A549 (cell line): ENCODE results near the gene BUB1B. TPM values are rescaled to one million over a fixed set of nuclear protein-coding genes. Genes with fewer than 3 reads are reported as not detected.

Source experiments
- ATAC-seq, 2 experiments: fragments of 200-7000 bp in 1 of 2; fragments of >200 bp in 1 of 2; cut with Nextera tagmentation in 1 of 2; cut with Tn5 transposase in 1 of 2; 3 replicates each; pipeline versions ENCODE4 v1.8.0 to v1.9.1; 2018 to 2020; ENCODE audit warnings: mild to moderate bottlenecking in 1 of 2, moderate library complexity in 1 of 2
- CTCF ChIA-PET: fragments of 300-600 bp; sonication (Branson Sonifier 250); formaldehyde crosslinking; extraction: SDS; loops from one replicate; lab custom pipeline; 2021; ENCODE audit warnings: antibody characterized with exemption, inconsistent platforms; lab: Yijun Ruan, JAX
- POLR2A ChIA-PET: fragments of 350-600 bp; formaldehyde crosslinking; extraction: SDS; loops from one replicate; lab custom pipeline; 2021; ENCODE audit warnings: antibody characterized with exemption, inconsistent platforms; lab: Yijun Ruan, JAX
- DNase-seq, 2 experiments: peaks; one replicate each; pipeline versions ENCODE4 v3.0.0 to v3.0.0-alpha.2; 2011 to 2016; ENCODE audit warnings: low read depth in 1 of 2, low spot score in 1 of 2
- FAIRE-seq: peaks from 2 replicates; lab custom pipeline; 2011; peaks lifted over from hg19 to GRCh38; lab: Jason Lieb, UNC
- H3K27ac ChIP-seq, 2 experiments: fragments of >200 bp; sonication (Bioruptor Twin); formaldehyde crosslinking; 3 replicates each; pipeline ENCODE4 v1.5.1; 2016 to 2017
- H3K4me1 ChIP-seq: fragments of >200 bp; sonication (Bioruptor Twin); formaldehyde crosslinking; 3 replicates; pipeline ENCODE4 v1.6.1; 2016
- H3K4me2 ChIP-seq: fragments of >200 bp; sonication (Bioruptor Twin); formaldehyde crosslinking; 3 replicates; pipeline ENCODE4 v1.6.1; 2016
- H3K4me3 ChIP-seq: fragments of >200 bp; sonication (Bioruptor Twin); formaldehyde crosslinking; 3 replicates; pipeline ENCODE4 v1.5.1; 2016
- H3K9me3 ChIP-seq: fragments of >200 bp; sonication (Bioruptor Twin); formaldehyde crosslinking; 3 replicates; pipeline ENCODE4 v1.6.1; 2016
- BCL3 ChIP-seq: fragments of >200 bp; sonication (Bioruptor Twin); formaldehyde crosslinking; IDR thresholded peaks from 3 replicates; pipeline ENCODE4 v1.6.1; 2016
- BHLHE40 ChIP-seq: IDR thresholded peaks from 2 replicates; pipeline ENCODE4 v1.6.1; 2012; ENCODE audit warnings: low read depth, low read length, inconsistent platforms
- CBX8 ChIP-seq: fragments of 200-600 bp; sonication (generic); IDR thresholded peaks from 2 replicates; pipeline ENCODE4 v1.6.1; 2016
- CHD4 ChIP-seq: fragments of 200-600 bp; sonication (generic); IDR thresholded peaks from 2 replicates; pipeline ENCODE4 v1.6.1; 2016; ENCODE audit warnings: antibody characterized with exemption, mild to moderate bottlenecking, borderline replicate concordance
- EHMT2 ChIP-seq: fragments of 200-600 bp; sonication (generic); IDR thresholded peaks from 2 replicates; pipeline ENCODE4 v1.6.1; 2016; ENCODE audit warnings: antibody characterized with exemption, low read depth, mild to moderate bottlenecking, moderate library complexity
- ELK1 ChIP-seq: fragments of 150-350 bp; IDR thresholded peaks from 2 replicates; pipeline ENCODE4 v1.6.1; 2014; ENCODE audit warnings: low read depth, mild to moderate bottlenecking, low read length
- EP300 ChIP-seq, 2 experiments: fragments of >200 bp; sonication (Bioruptor Twin); formaldehyde crosslinking; IDR thresholded peaks; 2 replicates in 1 of 2; 3 replicates in 1 of 2; pipeline ENCODE4 v1.6.1; 2016 to 2017
- HEYL ChIP-seq: fragments of 250-450 bp; sonication (Bioruptor Pico); IDR thresholded peaks from 2 replicates; pipeline ENCODE4 v1.8.0; 2021; ENCODE audit warnings: mild to moderate bottlenecking, moderate library complexity
- HMGXB4 ChIP-seq: fragments of 250-450 bp; sonication (Bioruptor Pico); IDR thresholded peaks from 2 replicates; pipeline ENCODE4 v1.5.0; 2021; ENCODE audit warnings: mild to moderate bottlenecking, moderate library complexity, borderline replicate concordance
- JUN ChIP-seq, 2 experiments: fragments of >200 bp; sonication (Bioruptor Twin); formaldehyde crosslinking; IDR thresholded peaks; 2 replicates in 1 of 2; 3 replicates in 1 of 2; pipeline ENCODE4 v1.6.1; 2016 to 2017
- JUNB ChIP-seq: fragments of >200 bp; sonication (Bioruptor Twin); formaldehyde crosslinking; IDR thresholded peaks from 2 replicates; pipeline ENCODE4 v1.6.1; 2016
- MAZ ChIP-seq: fragments of 150-350 bp; IDR thresholded peaks from 2 replicates; pipeline ENCODE4 v1.6.1; 2014; ENCODE audit warnings: antibody characterized with exemption, low read depth, low read length, borderline replicate concordance
- MYC ChIP-seq: IDR thresholded peaks from 2 replicates; pipeline ENCODE4 v1.6.1; 2012; ENCODE audit warnings: mild to moderate bottlenecking, inconsistent platforms, low read length, improper control_type of control experiment, borderline replicate concordance
- NPAS2 ChIP-seq: fragments of 250-450 bp; sonication (Bioruptor Pico); IDR thresholded peaks from 2 replicates; pipeline ENCODE4 v1.8.0; 2022; ENCODE audit warnings: mild to moderate bottlenecking, moderate library complexity, borderline replicate concordance
- PBX3 ChIP-seq: IDR thresholded peaks from 2 replicates; pipeline ENCODE4 v1.6.1; 2012
- PHF8 ChIP-seq: fragments of 200-600 bp; sonication (generic); IDR thresholded peaks from 2 replicates; pipeline ENCODE4 v1.6.1; 2016; ENCODE audit warnings: low read depth, mild to moderate bottlenecking, antibody characterized with exemption, moderate library complexity, borderline replicate concordance
- POLR2AphosphoS2 ChIP-seq: conservative IDR thresholded peaks from 2 replicates; pipeline ENCODE4 v1.6.1; 2012; ENCODE audit warnings: low read length, improper control_type of control experiment, inconsistent platforms
- RAD21 ChIP-seq, 2 experiments: fragments of >200 bp in 1 of 2; sonication (Bioruptor Twin) in 1 of 2; formaldehyde crosslinking in 1 of 2; IDR thresholded peaks in 1 of 2; conservative IDR thresholded peaks in 1 of 2; 2 replicates in 1 of 2; 3 replicates in 1 of 2; pipeline ENCODE4 v1.6.1; 2012 to 2018; ENCODE audit warnings: inconsistent platforms in 1 of 2
- RARB ChIP-seq: fragments of 250-450 bp; sonication (Bioruptor Pico); IDR thresholded peaks from 2 replicates; pipeline ENCODE4 v1.8.0; 2021; ENCODE audit warnings: mild to moderate bottlenecking, moderate library complexity
- SMC3 ChIP-seq: fragments of >200 bp; sonication (Bioruptor Twin); formaldehyde crosslinking; IDR thresholded peaks from 3 replicates; pipeline ENCODE4 v1.6.1; 2018; ENCODE audit warnings: inconsistent platforms
- TFCP2L1 ChIP-seq: fragments of 250-450 bp; sonication (Bioruptor Pico); IDR thresholded peaks from 2 replicates; pipeline ENCODE4 v1.5.0; 2021; ENCODE audit warnings: mild to moderate bottlenecking
- TP53 ChIP-seq: fragments of 250-450 bp; sonication (Bioruptor Pico); IDR thresholded peaks from 2 replicates; pipeline ENCODE4 v1.5.0; 2021; ENCODE audit warnings: mild to moderate bottlenecking, moderate library complexity
- ZC3H11A ChIP-seq: fragments of 450-650 bp; IDR thresholded peaks from 2 replicates; pipeline ENCODE4 v1.6.1; 2014; ENCODE audit warnings: antibody characterized with exemption, mild to moderate bottlenecking
- ZNF302 ChIP-seq: fragments of 250-450 bp; sonication (Bioruptor Pico); IDR thresholded peaks from 2 replicates; pipeline ENCODE4 v1.9.0; 2021; ENCODE audit warnings: inconsistent platforms, mild to moderate bottlenecking, moderate library complexity
- WGBS: methylation state at CpG from one replicate; pipeline ENCODE4 v1.1.6; 2017; ENCODE audit errors: missing lambda C conversion rate; 5-methylcytosine and 5-hydroxymethylcytosine counted together
- polyA plus RNA-seq, 4 experiments: library from polyadenylated mRNA; depleted of rRNA in 3 of 4; stranded (reverse); fragments of >200 nt; fragmentation: RNase III in 1 of 4; extraction: RNeasy Plus Mini Kit Qiagen cat#74134 plus additional on column Dnase treatment in 1 of 4; gene quantifications; 2 replicates in 3 of 4; 3 replicates in 1 of 4; pipeline ENCODE4 v1.2.3, GENCODE V29; 2011 to 2017

Gene BUB1B
- polyA plus RNA-seq, 2 of the 4 experiments (the other 2 are of a cell fraction), result 37.5 to 50.2 TPM

GRCh38 chr15:40222131-40222530, 61.3 kb downstream of the BUB1B start:
- CTCF ChIA-PET, result interaction anchor here (29.0 kb wide), 1 partner anchor 49 kb away, joined by 658 read pairs; no protein-coding TSS in a partner anchor
- 93% methylated on average over 6 of the region's 6 CpGs for WGBS

GRCh38 chr15:40226736-40227135, 65.9 kb downstream of the BUB1B start:
- TF ChIP-seq TP53, result no peak
- no peak for TF ChIP-seq EP300 (IDR thresholded peaks at IDR 0.05)
- no peak for TF ChIP-seq HMGXB4 (CRISPR knock-in tag)
- TF ChIP-seq CBX8, result no peak
- no peak for TF ChIP-seq TFCP2L1
- TF ChIP-seq RAD21 (conservative IDR thresholded peaks at IDR 0.05 in 1 of 2, IDR thresholded peaks at IDR 0.05 in 1 of 2), result no peak
- no peak for TF ChIP-seq PBX3
- no peak for TF ChIP-seq SMC3
- no peak for TF ChIP-seq NPAS2 (CRISPR knock-in tag)
- no peak for TF ChIP-seq EHMT2
- TF ChIP-seq HEYL (CRISPR knock-in tag), result no peak
- TF ChIP-seq ZC3H11A, result no peak
- TF ChIP-seq BHLHE40, result no peak
- CTCF ChIA-PET, result interaction anchor here (2.2 to 10.2 kb wide), 3 partner anchors 10 to 53 kb away, joined by 14 to 100 read pairs (median 15); no protein-coding TSS in a partner anchor
- Histone ChIP-seq H3K4me1 (no peaks in the 10 kb centered on the region), H3K9me3 (no peaks in the 10 kb centered on the region), H3K4me3 (no peak overlapping the region), H3K27ac (no peak overlapping the region), H3K4me2 (no peak overlapping the region)
- POLR2A ChIA-PET, result interaction anchor here (0.7 kb wide), 1 partner anchor 20 kb away, joined by 5 read pairs; no protein-coding TSS in a partner anchor
- no peak for FAIRE-seq
- no peak for ATAC-seq
- no peak for DNase-seq

More at GRCh38 chr15:40222131-40222530, 61.3 kb downstream of the BUB1B start:
- POLR2A ChIA-PET, result no interaction called here
- DNase-seq, result no peak
- FAIRE-seq, result no peak
- no peak overlapping the region for H3K4me2 ChIP-seq
- ATAC-seq, result no peak
- no peaks in the 10 kb centered on the region for H3K9me3 ChIP-seq
- no peaks in the 10 kb centered on the region for H3K4me1 ChIP-seq
- H3K27ac ChIP-seq, result no peak overlapping the region
- no peak for TF ChIP-seq TFCP2L1
- TF ChIP-seq ELK1, result no peak
- no peak for TF ChIP-seq PHF8
- no peak for TF ChIP-seq JUNB
- no peak for TF ChIP-seq CHD4
- TF ChIP-seq MYC, result no peak
- TF ChIP-seq MAZ, result no peak
- no peak for TF ChIP-seq TP53
- no peak for TF ChIP-seq SMC3
- TF ChIP-seq CBX8, result no peak
- TF ChIP-seq JUN (IDR thresholded peaks at IDR 0.05), result no peak
- no peak for TF ChIP-seq ZNF302
- TF ChIP-seq NPAS2 (CRISPR knock-in tag), result no peak
- TF ChIP-seq POLR2AphosphoS2, result no peak
- TF ChIP-seq RAD21 (conservative IDR thresholded peaks at IDR 0.05 in 1 of 2, IDR thresholded peaks at IDR 0.05 in 1 of 2), result no peak
- TF ChIP-seq BCL3, result no peak
- no peak for TF ChIP-seq ZC3H11A
- TF ChIP-seq RARB (CRISPR knock-in tag), result no peak
- TF ChIP-seq, all 56 proteins: peak for 0
- no peak overlapping the region for H3K4me3 ChIP-seq
